DND-41 (cell line): ENCODE measurements around the gene KTI12.
"Not testable (repeated sequence)": the region's sequence is repeated elsewhere in the genome, so short reads cannot be mapped to it uniquely, and the experiment has no call there.

ENCODE experiments used
- ATAC-seq: fragments of 200-7000 bp; cut with Tn5 transposase; 3 replicates; pipeline ENCODE4 v1.9.1; 2021; ENCODE audit warnings: low read depth; ENCODE audit not compliant: insufficient read depth
- DNase-seq: peaks from one replicate; pipeline ENCODE4 v3.0.0-alpha.2; 2020
- H2AFZ ChIP-seq: 2 replicates; pipeline ENCODE4 v1.6.0; 2012; ENCODE audit warnings: low read depth, low read length
- H3K27ac ChIP-seq: 2 replicates; pipeline ENCODE4 v1.5.1; 2012; ENCODE audit warnings: low read length, inconsistent platforms
- H3K27me3 ChIP-seq: fragments of 200-600 bp; sonication (generic); 2 replicates; pipeline ENCODE4 v1.6.0; 2012; ENCODE audit warnings: low read length, mild to moderate bottlenecking, inconsistent platforms; ENCODE audit not compliant: insufficient read depth, poor library complexity
- H3K36me3 ChIP-seq: 2 replicates; pipeline ENCODE4 v1.5.1; 2012; ENCODE audit warnings: low read length, inconsistent platforms; ENCODE audit not compliant: insufficient read depth
- H3K4me1 ChIP-seq: 2 replicates; pipeline ENCODE4 v1.5.1; 2012; ENCODE audit warnings: mild to moderate bottlenecking, low read length; ENCODE audit not compliant: insufficient read depth
- H3K4me2 ChIP-seq: 2 replicates; pipeline ENCODE4 v1.6.0; 2012; ENCODE audit warnings: mild to moderate bottlenecking, moderate library complexity, low read length, inconsistent platforms; ENCODE audit not compliant: insufficient read depth
- H3K4me3 ChIP-seq, 2 experiments: fragments of 200-600 bp in 1 of 2; shearing (Covaris generic) in 1 of 2; 2 replicates each; pipeline ENCODE4 v1.5.1; 2012 to 2016; ENCODE audit warnings: inconsistent platforms in 2 of 2, low read length in 2 of 2, mild to moderate bottlenecking in 2 of 2, low read depth in 1 of 2, moderate library complexity in 1 of 2
- H3K79me2 ChIP-seq: 2 replicates; pipeline ENCODE4 v1.6.0; 2012; ENCODE audit warnings: low read length, inconsistent platforms; ENCODE audit not compliant: insufficient read depth
- H3K9ac ChIP-seq: 2 replicates; pipeline ENCODE4 v1.6.0; 2012; ENCODE audit warnings: low read depth, mild to moderate bottlenecking, inconsistent platforms, low read length, moderate library complexity
- H3K9me3 ChIP-seq: 2 replicates; pipeline ENCODE4 v1.5.1; 2012; ENCODE audit warnings: low read length, moderate library complexity, mild to moderate bottlenecking, inconsistent platforms; ENCODE audit not compliant: insufficient read depth, severe bottlenecking
- H4K20me1 ChIP-seq: 2 replicates; pipeline ENCODE4 v1.6.0; 2012; ENCODE audit warnings: low read length; ENCODE audit not compliant: insufficient read depth
- EZH2 ChIP-seq: IDR thresholded peaks from 3 replicates; pipeline ENCODE4 v1.6.1; 2012; ENCODE audit warnings: borderline replicate concordance, low read depth, mild to moderate bottlenecking, moderate library complexity, low read length, inconsistent platforms; ENCODE audit not compliant: severe bottlenecking
- TF ChIP-seq, protein P1 (sequence below): IDR thresholded peaks from 2 replicates; pipeline ENCODE4 v1.5.1; 2012; ENCODE audit warnings: borderline replicate concordance, low read length, moderate library complexity, mild to moderate bottlenecking; ENCODE audit not compliant: poor library complexity, severe bottlenecking; ENCODE audit errors: extremely low read depth

The KTI12 gene

GRCh38 chr1:52032124-52032784 is 1.4 kb downstream of the KTI12 start:
- Histone ChIP-seq H3K27me3 (no peaks in the 10 kb centered on the region), H3K4me1 (peaks cover 42% of the 10 kb centered on the region), H4K20me1 (peaks cover 26% of the 10 kb centered on the region), H3K9me3 (no peaks in the 10 kb centered on the region), H2AFZ (no peak overlapping the region), H3K4me3 (peak overlapping the region; percentile 58 to 86; a peak in 3 of 4 replicates), H3K4me2 (peak overlapping the region; percentile 83), H3K79me2 (peaks cover 57% of the 10 kb centered on the region), H3K36me3 (peaks cover 68% of the 10 kb centered on the region), H3K27ac (peak overlapping the region; percentile 85), H3K9ac (peak overlapping the region; percentile 75)
- TF ChIP-seq EZH2: no peak
- TF ChIP-seq, protein P1, sequence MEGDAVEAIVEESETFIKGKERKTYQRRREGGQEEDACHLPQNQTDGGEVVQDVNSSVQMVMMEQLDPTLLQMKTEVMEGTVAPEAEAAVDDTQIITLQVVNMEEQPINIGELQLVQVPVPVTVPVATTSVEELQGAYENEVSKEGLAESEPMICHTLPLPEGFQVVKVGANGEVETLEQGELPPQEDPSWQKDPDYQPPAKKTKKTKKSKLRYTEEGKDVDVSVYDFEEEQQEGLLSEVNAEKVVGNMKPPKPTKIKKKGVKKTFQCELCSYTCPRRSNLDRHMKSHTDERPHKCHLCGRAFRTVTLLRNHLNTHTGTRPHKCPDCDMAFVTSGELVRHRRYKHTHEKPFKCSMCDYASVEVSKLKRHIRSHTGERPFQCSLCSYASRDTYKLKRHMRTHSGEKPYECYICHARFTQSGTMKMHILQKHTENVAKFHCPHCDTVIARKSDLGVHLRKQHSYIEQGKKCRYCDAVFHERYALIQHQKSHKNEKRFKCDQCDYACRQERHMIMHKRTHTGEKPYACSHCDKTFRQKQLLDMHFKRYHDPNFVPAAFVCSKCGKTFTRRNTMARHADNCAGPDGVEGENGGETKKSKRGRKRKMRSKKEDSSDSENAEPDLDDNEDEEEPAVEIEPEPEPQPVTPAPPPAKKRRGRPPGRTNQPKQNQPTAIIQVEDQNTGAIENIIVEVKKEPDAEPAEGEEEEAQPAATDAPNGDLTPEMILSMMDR: no peak
- ATAC-seq: no peak
- DNase-seq: no peak

GRCh38 chr1:52028839-52029238 is 4.8 kb downstream of the KTI12 start:
- not testable (repeated sequence) for H3K4me2 ChIP-seq, H3K9ac ChIP-seq, ATAC-seq, DNase-seq, H3K27me3 ChIP-seq, H3K9me3 ChIP-seq, H3K27ac ChIP-seq, H3K4me3 ChIP-seq, H2AFZ ChIP-seq
- Histone ChIP-seq H3K79me2 (peaks cover 43% of the 10 kb centered on the region), H4K20me1 (peaks cover 26% of the 10 kb centered on the region), H3K36me3 (peaks cover 81% of the 10 kb centered on the region), H3K4me1 (peaks cover 33% of the 10 kb centered on the region)

- DNase-seq (no peak), ATAC-seq (no peak)
- Histone ChIP-seq H3K27me3 (no peaks in the 10 kb centered on the region), H3K36me3 (peaks cover 83% of the 10 kb centered on the region), H3K27ac (no peak overlapping the region), H3K4me2 (no peak overlapping the region), H3K9me3 (no peaks in the 10 kb centered on the region), H4K20me1 (peaks cover 24% of the 10 kb centered on the region), H3K9ac (no peak overlapping the region), H3K4me3 (no peak overlapping the region), H2AFZ (no peak overlapping the region), H3K79me2 (peaks cover 38% of the 10 kb centered on the region), H3K4me1 (peaks cover 28% of the 10 kb centered on the region)
- no peak for TF ChIP-seq EZH2
- TF ChIP-seq, protein P1: no peak
These were observed 5.3 kb downstream of the KTI12 start for GRCh38 chr1:52028328-52028727.

GRCh38 chr1:52026278-52026677 is 7.3 kb downstream of the KTI12 start:
- peaks cover 5% of the 10 kb centered on the region for H4K20me1 ChIP-seq
- H2AFZ ChIP-seq: no peak overlapping the region
- H3K4me2 ChIP-seq: no peak overlapping the region
- ATAC-seq (no peak), DNase-seq (no peak)
- H3K9me3 ChIP-seq: no peaks in the 10 kb centered on the region
- no peak overlapping the region for H3K4me3 ChIP-seq
- peaks cover 78% of the 10 kb centered on the region for H3K36me3 ChIP-seq
- TF ChIP-seq, protein P1: no peak
- no peak for TF ChIP-seq EZH2
- H3K9ac ChIP-seq: no peak overlapping the region
- no peaks in the 10 kb centered on the region for H3K27me3 ChIP-seq
- H3K4me1 ChIP-seq: peaks cover 7% of the 10 kb centered on the region
- H3K79me2 ChIP-seq: peaks cover 18% of the 10 kb centered on the region
- no peak overlapping the region for H3K27ac ChIP-seq
